ENCODE results near the gene SPIRE1. TPM values are rescaled to one million over a fixed set of nuclear protein-coding genes. Genes with fewer than 3 reads are reported as not detected.

Gene SPIRE1
- total RNA-seq (2021) = 13.6 and 16.6 TPM in 2 replicates
- long read RNA-seq, partial matches to known transcripts = 2 of 4 reads
- long read RNA-seq, other reads (novel, unspliced or antisense) = 0 of 4 reads

DNA sequence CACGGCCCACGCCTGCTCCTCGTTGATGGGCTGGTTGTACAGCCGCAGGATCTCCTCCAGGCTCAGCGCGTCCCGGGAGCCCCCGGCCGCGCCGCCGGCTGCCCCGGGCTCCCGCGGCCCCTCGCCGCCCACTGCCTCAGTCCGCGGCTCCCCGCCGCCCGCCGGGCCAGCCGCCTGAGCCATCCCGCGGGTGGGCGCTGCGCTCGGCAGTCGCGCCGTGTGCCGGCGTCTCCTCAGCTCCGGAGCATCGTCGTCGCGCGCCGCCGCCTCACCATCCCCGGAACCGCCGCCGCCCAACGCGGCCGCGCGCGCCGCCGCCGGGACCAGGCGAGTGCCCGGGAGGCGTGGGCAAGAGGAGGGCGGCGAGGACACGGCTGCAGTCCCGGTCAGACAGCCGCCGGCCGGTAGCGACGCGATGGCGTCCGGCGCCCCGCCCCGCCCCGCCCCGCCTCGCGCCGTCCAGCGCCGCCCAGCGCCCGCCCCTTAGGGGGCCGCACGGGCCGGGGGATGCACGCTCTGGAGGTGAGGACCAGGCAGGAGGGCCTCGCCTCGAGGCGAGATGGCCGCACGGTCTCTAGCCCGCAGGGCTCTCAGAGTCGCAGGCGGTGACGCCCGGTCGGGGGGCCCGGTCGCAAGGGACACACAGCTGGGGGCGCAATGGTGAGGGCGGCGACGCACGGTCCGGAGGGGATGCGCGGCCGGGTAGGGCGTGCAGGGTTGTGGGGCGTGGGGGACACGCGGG lies at the start of gene SPIRE1:
SPIRE1 (minus strand) TSS at position 424 of the 742 bp plus-strand sequence; CDS start at position 183, 241 bp downstream.
- H3K18ac ChIP-seq (ENCODE audit: insufficient read length, low read depth, low read length) = no peak within 1 kb of the TSS
- H3K79me1 ChIP-seq (ENCODE audit: insufficient read depth, low read depth, low read length, poor library complexity, severe bottlenecking) = no peaks in the 10 kb centered on the region
- H2BK5ac ChIP-seq (ENCODE audit: insufficient read length, low read length) = no peak within 1 kb of the TSS
- Mint-ChIP-seq H3K36me3 (ENCODE audit: insufficient read depth in 1 of 3, low read depth in 3 of 3) (peaks cover 0 to 4% (median 3%) of the 10 kb centered on the region in 3 experiments; a peak in 3 of 7 replicates), H3K27me3 (ENCODE audit: low read depth) (peaks cover 16% of the 10 kb centered on the region), H3K9me3 (no peaks in the 10 kb centered on the region; a peak in 1 of 5 replicates), H3K27ac (peak within 1 kb of the TSS in 2 of 3 experiments; percentile 10 to 85; a peak in 2 of 7 replicates), H3K4me3 (peak within 1 kb of the TSS; percentile 75 to 89), H3K4me1 (peaks cover 17 to 27% of the 10 kb centered on the region in 2 experiments)
- H2AFZ ChIP-seq (ENCODE audit: low read length) = no peak within 1 kb of the TSS
- H4K91ac ChIP-seq (ENCODE audit: insufficient read length, low read depth, low read length) = no peak within 1 kb of the TSS
- H3K79me2 ChIP-seq (ENCODE audit: insufficient read depth, low read length) = no peaks in the 10 kb centered on the region
- no peak within 1 kb of the TSS for H4K8ac ChIP-seq (replicated peaks; ENCODE audit: insufficient read length, low read depth, low read length)
- peak within 1 kb of the TSS; percentile 27 for H3K9ac ChIP-seq (ENCODE audit: extremely low read depth, insufficient read length, low read length)
- H3K9me3 ChIP-seq (ENCODE audit: control insufficient read depth, low read depth, low read length) = no peaks in the 10 kb centered on the region
- no peak within 1 kb of the TSS for H4K5ac ChIP-seq (ENCODE audit: insufficient read length, low read depth, low read length)
- no peak within 1 kb of the TSS for H2BK120ac ChIP-seq (ENCODE audit: low read depth, low read length, poor library complexity, severe bottlenecking)
- H3K27me3 ChIP-seq (ENCODE audit: insufficient read depth, low read length) = no peaks in the 10 kb centered on the region
- H3K23me2 ChIP-seq (ENCODE audit: insufficient read length, low read depth, low read length, poor library complexity, severe bottlenecking) = peaks cover 11% of the 10 kb centered on the region
- H2BK15ac ChIP-seq (ENCODE audit: low read depth, low read length) = no peak within 1 kb of the TSS
- H3K4ac ChIP-seq (ENCODE audit: low read depth, low read length) = no peak within 1 kb of the TSS
- no CpG with 5 or more reads among the region's 112 CpGs for WGBS (ENCODE audit: extremely low coverage, insufficient read length, low lambda C conversion rate)
- H2BK20ac ChIP-seq (ENCODE audit: low read depth, low read length, poor library complexity, severe bottlenecking) = no peak within 1 kb of the TSS
- TF ChIP-seq, protein P1, sequence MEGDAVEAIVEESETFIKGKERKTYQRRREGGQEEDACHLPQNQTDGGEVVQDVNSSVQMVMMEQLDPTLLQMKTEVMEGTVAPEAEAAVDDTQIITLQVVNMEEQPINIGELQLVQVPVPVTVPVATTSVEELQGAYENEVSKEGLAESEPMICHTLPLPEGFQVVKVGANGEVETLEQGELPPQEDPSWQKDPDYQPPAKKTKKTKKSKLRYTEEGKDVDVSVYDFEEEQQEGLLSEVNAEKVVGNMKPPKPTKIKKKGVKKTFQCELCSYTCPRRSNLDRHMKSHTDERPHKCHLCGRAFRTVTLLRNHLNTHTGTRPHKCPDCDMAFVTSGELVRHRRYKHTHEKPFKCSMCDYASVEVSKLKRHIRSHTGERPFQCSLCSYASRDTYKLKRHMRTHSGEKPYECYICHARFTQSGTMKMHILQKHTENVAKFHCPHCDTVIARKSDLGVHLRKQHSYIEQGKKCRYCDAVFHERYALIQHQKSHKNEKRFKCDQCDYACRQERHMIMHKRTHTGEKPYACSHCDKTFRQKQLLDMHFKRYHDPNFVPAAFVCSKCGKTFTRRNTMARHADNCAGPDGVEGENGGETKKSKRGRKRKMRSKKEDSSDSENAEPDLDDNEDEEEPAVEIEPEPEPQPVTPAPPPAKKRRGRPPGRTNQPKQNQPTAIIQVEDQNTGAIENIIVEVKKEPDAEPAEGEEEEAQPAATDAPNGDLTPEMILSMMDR (conservative IDR thresholded peaks at IDR 0.05) = no peak
- no peak within 1 kb of the TSS for H3K27ac ChIP-seq (ENCODE audit: insufficient read length, low read depth, low read length)
- H3T11ph ChIP-seq (ENCODE audit: low read length) = no peak within 1 kb of the TSS
- DNase-seq = peak; percentile 69
- no peaks in the 10 kb centered on the region for H4K20me1 ChIP-seq (ENCODE audit: control insufficient read depth, insufficient read depth, insufficient read length)
- H3K4me2 ChIP-seq (ENCODE audit: insufficient read depth, insufficient read length, low read length) = peak within 1 kb of the TSS; percentile 62
- no peak within 1 kb of the TSS for H2BK12ac ChIP-seq (ENCODE audit: insufficient read length, low read depth, low read length)
- H3K56ac ChIP-seq (ENCODE audit: insufficient read length, low read depth, low read length) = no peak within 1 kb of the TSS
- no peak within 1 kb of the TSS for H2AK5ac ChIP-seq (ENCODE audit: insufficient read length, low read length)
- no peak within 1 kb of the TSS; the same call in 1 of the 2 replicates for H3K14ac ChIP-seq (ENCODE audit: insufficient read depth, low read length)
- no peak within 1 kb of the TSS for H3K23ac ChIP-seq (ENCODE audit: insufficient read length, low read depth, low read length)
- no peaks in the 10 kb centered on the region for H3K4me1 ChIP-seq (ENCODE audit: insufficient read depth, low read length)

Data from H9 (cell line).